Natural killer cell (primary cell): ENCODE data around the gene GALNT10. TPM values are rescaled to one million over a fixed set of nuclear protein-coding genes. Genes with fewer than 3 reads are reported as not detected.

Experiments used
- ATAC-seq, 3 donors: fragments of 150-1000 bp in 2 of 3; fragments of 200-7000 bp in 1 of 3; cut with Tn5 transposase; 1 replicate in 1 of 3; 2 replicates in 2 of 3; pipeline ENCODE4 v1.10.0; 2021; ENCODE audit warnings: mild to moderate bottlenecking in 2 of 3, moderate library complexity in 2 of 3
- DNase-seq, 2 donors: peaks; one replicate each; pipeline versions ENCODE4 v3.0.0 to v3.0.0-alpha.2; 2013 to 2021; ENCODE audit warnings: mixed read lengths in 1 of 2
- H3K27ac ChIP-seq: one replicate; pipeline ENCODE4 v1.5.1; 2013; ENCODE audit warnings: mild to moderate bottlenecking, low read length
- H3K27me3 ChIP-seq: one replicate; pipeline ENCODE4 v1.6.1; 2013; ENCODE audit warnings: low read length; ENCODE audit not compliant: control insufficient read depth, insufficient read depth
- H3K36me3 ChIP-seq: one replicate; pipeline ENCODE4 v1.6.1; 2013; ENCODE audit warnings: low read length; ENCODE audit not compliant: control insufficient read depth, insufficient read depth
- H3K4me1 ChIP-seq: one replicate; pipeline ENCODE4 v1.6.1; 2013; ENCODE audit warnings: low read length; ENCODE audit not compliant: control insufficient read depth, insufficient read depth
- H3K4me3 ChIP-seq: one replicate; pipeline ENCODE4 v1.5.1; 2013; ENCODE audit warnings: low read length
- H3K9me3 ChIP-seq: one replicate; pipeline ENCODE4 v1.6.1; 2013; ENCODE audit warnings: low read length; ENCODE audit not compliant: control insufficient read depth, insufficient read depth
- H3K27ac Mint-ChIP-seq, 2 donors: one replicate each; pipeline ENCODE4 v1.8.0; 2022; ENCODE audit warnings: mild to moderate bottlenecking in 2 of 2, mixed read lengths in 2 of 2, moderate library complexity in 1 of 2
- H3K27me3 Mint-ChIP-seq, 2 donors: one replicate each; pipeline ENCODE4 v1.8.0; 2022; ENCODE audit warnings: low read depth in 2 of 2, mixed read lengths in 2 of 2
- H3K36me3 Mint-ChIP-seq: one replicate; pipeline ENCODE4 v1.8.0; 2022; ENCODE audit warnings: mixed read lengths
- H3K4me1 Mint-ChIP-seq, 2 donors: one replicate each; pipeline ENCODE4 v1.8.0; 2022; ENCODE audit warnings: mixed read lengths in 2 of 2
- H3K4me3 Mint-ChIP-seq: one replicate; pipeline ENCODE4 v1.8.0; 2022; ENCODE audit warnings: mild to moderate bottlenecking, moderate library complexity, mixed read lengths
- H3K9me3 Mint-ChIP-seq, 2 donors: one replicate each; pipeline ENCODE4 v1.8.0; 2022; ENCODE audit warnings: mixed read lengths in 2 of 2
- WGBS: methylation state at CpG from one replicate; pipeline ENCODE4 v1.1.7; 2013; ENCODE audit warnings: missing lambda C conversion rate; ENCODE audit not compliant: insufficient coverage; 5-methylcytosine and 5-hydroxymethylcytosine counted together
- intact Hi-C: fragments of 100-400 bp; cut with micrococcal nuclease; formaldehyde crosslinking; loops from one replicate; pipeline ENCODE4 v1.14.2; 2022
- total RNA-seq, 4 donors: library from RNA; stranded (reverse); fragments of 120-200 nt in 1 of 4; gene quantifications; one replicate each; pipeline versions ENCODE4 v1.2.3 to v1.2.4, GENCODE V29; 2013 to 2022
- TF ChIP-seq, protein P1 (sequence below): fragments of 200-600 bp; IDR thresholded peaks from one replicate; pipeline ENCODE4 v1.8.0; 2022; ENCODE audit warnings: antibody characterized with exemption

Gene GALNT10
- total RNA-seq, 3 donors from 2014 or later (not counting 1 experiment from before 2014, with no cell fraction given) = 77.0 to 92.6 (median 77.6) TPM

DNA sequence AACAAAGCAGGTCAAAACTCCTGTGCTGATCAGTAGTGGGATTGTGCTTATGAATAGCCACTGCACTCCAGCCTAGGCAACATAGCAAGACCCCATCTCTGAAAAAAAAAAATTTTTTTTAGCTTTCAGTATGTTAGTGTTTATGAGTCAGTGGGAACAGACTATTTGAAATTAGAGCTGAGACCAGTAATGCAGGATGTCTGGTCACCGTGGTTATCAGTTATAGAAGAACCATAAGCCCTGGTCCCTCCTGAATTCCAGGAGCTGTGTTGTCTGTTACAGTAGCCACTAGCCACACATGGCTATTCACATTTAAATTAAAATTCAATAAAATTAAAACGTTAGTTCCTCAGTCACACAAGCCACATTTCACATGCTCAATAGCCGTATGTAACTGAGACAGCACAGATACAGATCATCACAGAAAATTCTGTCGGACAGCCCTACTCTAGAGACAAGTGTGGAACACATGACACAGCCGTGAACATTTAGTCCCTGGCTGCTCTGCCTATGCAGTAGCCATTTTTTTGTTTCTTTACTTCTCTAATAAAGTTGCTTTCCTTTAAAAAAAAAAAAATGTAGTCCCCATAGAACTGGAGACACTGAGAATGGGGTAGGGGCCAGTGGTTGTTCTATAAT lies 159.2 kb downstream of the GALNT10 start:
- Mint-ChIP-seq H3K27me3 (no peaks in the 10 kb centered on the region), H3K9me3 (no peaks in the 10 kb centered on the region), H3K4me1 (peaks cover 34 to 47% of the 10 kb centered on the region in 2 donors), H3K36me3 (no peaks in the 10 kb centered on the region), H3K4me3 (no peak overlapping the region), H3K27ac (peak overlapping the region in 1 of 2 donors; percentile 38)
- ATAC-seq (peak in 2 of 3 donors; percentile 43 to 50), DNase-seq (no peak)
- TF ChIP-seq, protein P1, sequence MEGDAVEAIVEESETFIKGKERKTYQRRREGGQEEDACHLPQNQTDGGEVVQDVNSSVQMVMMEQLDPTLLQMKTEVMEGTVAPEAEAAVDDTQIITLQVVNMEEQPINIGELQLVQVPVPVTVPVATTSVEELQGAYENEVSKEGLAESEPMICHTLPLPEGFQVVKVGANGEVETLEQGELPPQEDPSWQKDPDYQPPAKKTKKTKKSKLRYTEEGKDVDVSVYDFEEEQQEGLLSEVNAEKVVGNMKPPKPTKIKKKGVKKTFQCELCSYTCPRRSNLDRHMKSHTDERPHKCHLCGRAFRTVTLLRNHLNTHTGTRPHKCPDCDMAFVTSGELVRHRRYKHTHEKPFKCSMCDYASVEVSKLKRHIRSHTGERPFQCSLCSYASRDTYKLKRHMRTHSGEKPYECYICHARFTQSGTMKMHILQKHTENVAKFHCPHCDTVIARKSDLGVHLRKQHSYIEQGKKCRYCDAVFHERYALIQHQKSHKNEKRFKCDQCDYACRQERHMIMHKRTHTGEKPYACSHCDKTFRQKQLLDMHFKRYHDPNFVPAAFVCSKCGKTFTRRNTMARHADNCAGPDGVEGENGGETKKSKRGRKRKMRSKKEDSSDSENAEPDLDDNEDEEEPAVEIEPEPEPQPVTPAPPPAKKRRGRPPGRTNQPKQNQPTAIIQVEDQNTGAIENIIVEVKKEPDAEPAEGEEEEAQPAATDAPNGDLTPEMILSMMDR = no peak
- H3K4me1 ChIP-seq = peaks cover 2% of the 10 kb centered on the region
- no peaks in the 10 kb centered on the region for H3K9me3 ChIP-seq
- no peak overlapping the region for H3K27ac ChIP-seq
- H3K27me3 ChIP-seq = no peaks in the 10 kb centered on the region
- 85% methylated on average over 5 of the region's 5 CpGs for WGBS
- no peaks in the 10 kb centered on the region for H3K36me3 ChIP-seq
- H3K4me3 ChIP-seq = no peak overlapping the region
- intact Hi-C loops = no loop called here

DNA sequence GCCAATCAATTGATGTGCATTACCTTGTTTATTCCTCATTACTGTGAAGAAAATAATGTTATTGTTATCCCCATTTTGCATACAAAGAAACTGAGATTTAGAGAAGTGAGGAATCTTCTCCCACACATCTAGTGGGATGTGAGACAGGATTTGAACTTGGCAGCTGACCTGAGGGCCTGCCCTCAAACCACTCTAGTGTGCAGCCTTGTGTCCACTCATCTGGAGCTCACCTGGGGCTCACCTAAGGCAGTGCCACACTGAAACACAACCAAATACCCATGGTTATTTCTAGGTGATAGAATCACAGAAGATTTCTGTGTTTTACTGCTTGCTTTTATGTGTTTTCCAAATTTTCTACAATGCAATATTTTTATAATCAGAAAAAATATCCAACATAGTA lies 160.6 kb downstream of the GALNT10 start:
- H3K4me3 Mint-ChIP-seq = no peak overlapping the region
- intact Hi-C loops = no loop called here
- Histone ChIP-seq H3K36me3 (no peaks in the 10 kb centered on the region), H3K4me1 (peaks cover 2% of the 10 kb centered on the region), H3K9me3 (no peaks in the 10 kb centered on the region), H3K27me3 (no peaks in the 10 kb centered on the region), H3K4me3 (no peak overlapping the region), H3K27ac (no peak overlapping the region)
- TF ChIP-seq, protein P1 = no peak
- no peak for ATAC-seq
- H3K36me3 Mint-ChIP-seq = no peaks in the 10 kb centered on the region
- H3K9me3 Mint-ChIP-seq = no peaks in the 10 kb centered on the region
- DNase-seq = no peak
- H3K4me1 Mint-ChIP-seq = peaks cover 34 to 53% of the 10 kb centered on the region in 2 donors
- no peaks in the 10 kb centered on the region for H3K27me3 Mint-ChIP-seq
- peak overlapping the region in 1 of 2 donors; percentile 54 for H3K27ac Mint-ChIP-seq

DNA sequence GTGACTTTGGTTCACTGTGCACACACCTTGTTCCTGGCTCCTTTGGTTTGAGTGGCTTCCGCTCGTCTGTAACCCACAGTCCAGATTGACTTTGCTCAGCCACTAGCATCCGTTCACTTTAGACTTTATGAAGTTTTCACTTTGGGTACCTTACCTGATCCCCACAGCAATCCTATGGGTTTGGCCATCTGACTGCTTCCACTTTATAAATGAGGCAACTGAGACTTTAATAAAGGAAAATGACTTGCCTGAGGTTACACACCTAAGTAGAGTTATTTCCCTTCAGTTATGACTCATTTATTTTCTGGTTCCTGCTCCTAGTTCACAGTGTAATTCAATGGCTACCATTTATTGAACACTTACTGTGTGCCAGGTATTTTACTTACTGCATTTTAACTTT lies 161.0 kb downstream of the GALNT10 start:
- 88% methylated on average over 3 of the region's 3 CpGs for WGBS
- no peaks in the 10 kb centered on the region for H3K9me3 ChIP-seq
- Mint-ChIP-seq H3K27me3 (no peaks in the 10 kb centered on the region), H3K4me1 (peaks cover 37 to 55% of the 10 kb centered on the region in 2 donors), H3K27ac (peak overlapping the region in 1 of 2 donors; percentile 54), H3K36me3 (no peaks in the 10 kb centered on the region), H3K4me3 (no peak overlapping the region), H3K9me3 (no peaks in the 10 kb centered on the region)
- intact Hi-C loops = no loop called here
- TF ChIP-seq, protein P1 = no peak
- no peak overlapping the region for H3K27ac ChIP-seq
- no peaks in the 10 kb centered on the region for H3K27me3 ChIP-seq
- H3K4me3 ChIP-seq = no peak overlapping the region
- DNase-seq (no peak), ATAC-seq (no peak)
- H3K4me1 ChIP-seq = peaks cover 2% of the 10 kb centered on the region
- no peaks in the 10 kb centered on the region for H3K36me3 ChIP-seq
